Epithelial cell of esophagus (primary cell): ENCODE data around the gene CDH16.

Experiments
- DNase-seq: peaks from one replicate; pipeline ENCODE4 v3.0.0; 2010; ENCODE audit warnings: low read depth
- H3K4me3 ChIP-seq: 2 replicates; pipeline ENCODE4 v1.5.1; 2011; ENCODE audit warnings: mild to moderate bottlenecking, low read length, control low read depth
- TF ChIP-seq, protein P1 (sequence below): IDR thresholded peaks from 2 replicates; pipeline ENCODE4 v1.5.1; 2011; ENCODE audit warnings: low read depth, mild to moderate bottlenecking, low read length, control low read depth, inconsistent platforms; ENCODE audit not compliant: insufficient read depth; ENCODE audit errors: missing control alignments

Gene CDH16

DNA sequence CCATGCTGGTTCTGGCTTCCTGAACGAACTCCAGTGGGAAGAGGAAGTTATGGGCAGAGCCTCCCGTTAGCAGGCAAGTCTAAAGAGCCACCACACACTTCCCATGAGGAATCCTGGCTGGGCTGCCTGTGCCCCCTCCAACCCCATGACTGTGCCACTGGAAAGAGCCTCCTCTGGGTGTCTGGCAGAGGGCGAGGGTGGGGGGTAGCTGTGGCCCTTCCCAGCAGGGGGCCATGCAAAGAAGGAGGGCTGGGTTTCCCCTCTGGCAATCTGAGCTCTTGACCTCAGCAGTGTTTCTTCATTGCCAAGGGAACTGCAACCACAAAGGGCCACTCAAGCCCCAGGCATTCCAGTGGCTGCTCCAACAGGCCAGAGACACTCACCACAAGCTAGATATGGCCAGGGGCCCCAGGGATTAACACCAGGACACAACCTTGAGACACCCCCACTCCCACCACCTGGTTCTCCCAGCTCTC lies 8.3 kb upstream of the CDH16 start:
- DNase-seq: peak; percentile 51
- TF ChIP-seq, protein P1, sequence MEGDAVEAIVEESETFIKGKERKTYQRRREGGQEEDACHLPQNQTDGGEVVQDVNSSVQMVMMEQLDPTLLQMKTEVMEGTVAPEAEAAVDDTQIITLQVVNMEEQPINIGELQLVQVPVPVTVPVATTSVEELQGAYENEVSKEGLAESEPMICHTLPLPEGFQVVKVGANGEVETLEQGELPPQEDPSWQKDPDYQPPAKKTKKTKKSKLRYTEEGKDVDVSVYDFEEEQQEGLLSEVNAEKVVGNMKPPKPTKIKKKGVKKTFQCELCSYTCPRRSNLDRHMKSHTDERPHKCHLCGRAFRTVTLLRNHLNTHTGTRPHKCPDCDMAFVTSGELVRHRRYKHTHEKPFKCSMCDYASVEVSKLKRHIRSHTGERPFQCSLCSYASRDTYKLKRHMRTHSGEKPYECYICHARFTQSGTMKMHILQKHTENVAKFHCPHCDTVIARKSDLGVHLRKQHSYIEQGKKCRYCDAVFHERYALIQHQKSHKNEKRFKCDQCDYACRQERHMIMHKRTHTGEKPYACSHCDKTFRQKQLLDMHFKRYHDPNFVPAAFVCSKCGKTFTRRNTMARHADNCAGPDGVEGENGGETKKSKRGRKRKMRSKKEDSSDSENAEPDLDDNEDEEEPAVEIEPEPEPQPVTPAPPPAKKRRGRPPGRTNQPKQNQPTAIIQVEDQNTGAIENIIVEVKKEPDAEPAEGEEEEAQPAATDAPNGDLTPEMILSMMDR: no peak
- no peak overlapping the region for H3K4me3 ChIP-seq

DNA sequence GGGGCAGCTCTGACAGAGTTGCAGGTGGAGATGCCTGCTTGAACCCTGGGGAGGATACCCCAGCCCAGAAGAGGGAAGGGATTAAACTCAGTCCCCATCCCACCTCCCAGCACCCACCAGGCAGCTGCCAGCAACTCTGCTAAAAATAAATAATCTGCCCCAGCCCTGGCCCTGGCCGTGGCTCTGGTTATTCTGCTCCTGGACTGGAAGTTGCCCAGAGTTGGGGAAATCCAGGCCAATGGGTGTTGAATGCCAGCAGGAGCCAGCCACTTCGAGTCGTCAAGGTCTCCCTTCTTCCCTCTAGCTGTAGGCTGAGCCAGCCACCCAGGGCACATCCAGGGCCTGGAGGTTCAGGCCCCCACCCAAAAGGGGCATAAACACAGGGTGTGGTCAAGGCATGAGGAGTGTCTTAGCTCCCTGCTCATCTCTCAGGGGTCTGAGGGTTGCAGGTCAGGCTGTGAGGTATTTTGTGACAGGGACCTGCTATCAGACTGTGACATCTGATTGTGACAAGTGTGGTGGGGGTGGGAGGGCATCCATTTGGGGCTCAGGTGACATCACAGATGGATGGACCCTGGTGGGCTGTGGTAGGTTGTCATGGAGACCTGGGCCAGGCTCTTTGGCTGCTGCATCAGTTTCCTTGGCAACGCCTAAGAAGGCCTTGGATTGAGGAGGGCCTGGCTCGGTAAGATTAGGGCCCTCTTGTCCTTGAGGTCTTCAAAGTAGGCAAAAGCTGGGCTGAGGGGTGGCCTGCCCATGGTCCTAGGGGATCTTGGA lies 7.7 kb upstream of the CDH16 start:
- TF ChIP-seq, protein P1: no peak
- no peak overlapping the region for H3K4me3 ChIP-seq
- no peak for DNase-seq

- TF ChIP-seq, protein P1: no peak
Observed at GRCh38 chr16:66925322-66925840, 6.7 kb upstream of the CDH16 start, which contains the start of gene RRAD. RRAD (minus strand) TSS chr16:66925535; CDS start chr16:66925179, 356 bp downstream.

GRCh38 chr16:66924527-66925321 lies 6.0 kb upstream of the CDH16 start:
- DNase-seq: no peak
- TF ChIP-seq, protein P1: no peak
- H3K4me3 ChIP-seq: peak overlapping the region; percentile 46

More at GRCh38 chr16:66925322-66925840, 6.7 kb upstream of the CDH16 start, which contains the start of gene RRAD:
- peak within 1 kb of the TSS; percentile 46 for H3K4me3 ChIP-seq
- no peak for DNase-seq

DNA sequence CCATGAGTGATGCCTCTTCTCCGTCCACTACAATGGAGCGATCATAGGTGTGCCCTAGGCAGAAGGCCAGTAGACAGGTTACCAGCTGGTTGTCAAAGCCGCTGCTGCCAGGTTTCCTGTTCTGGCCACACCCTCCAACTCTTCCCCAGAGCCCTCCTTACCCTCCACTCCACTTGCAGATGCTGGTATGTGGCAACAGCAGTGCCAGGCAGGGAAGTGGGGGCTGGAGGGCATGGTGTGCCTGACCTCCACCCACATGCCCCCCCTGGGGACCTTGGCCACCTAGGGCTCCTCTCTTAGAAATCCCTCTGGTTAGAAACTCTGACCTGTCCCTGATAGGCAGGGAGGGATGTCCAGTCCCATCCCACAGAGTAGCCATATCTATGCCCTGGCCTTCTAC lies 5.2 kb upstream of the CDH16 start:
- TF ChIP-seq, protein P1: no peak
- H3K4me3 ChIP-seq: peak overlapping the region; percentile 46
- DNase-seq: no peak

- no peak for DNase-seq
- H3K4me3 ChIP-seq: peak overlapping the region; percentile 46
- TF ChIP-seq, protein P1: no peak
Observed at GRCh38 chr16:66923247-66923731, 4.6 kb upstream of the CDH16 start.
